K562 (cell line): ENCODE measurements around the gene ADD1.

Source experiments
- ASH1L ChIP-seq: fragments of 450-650 bp; IDR thresholded peaks from 2 replicates; pipeline ENCODE4 v1.6.1; 2018; ENCODE audit warnings: borderline replicate concordance, mild to moderate bottlenecking, low read depth; ENCODE audit not compliant: partially characterized antibody
- HCFC1 ChIP-seq: IDR thresholded peaks from 2 replicates; pipeline ENCODE4 v1.6.1; 2012; ENCODE audit warnings: low read depth, low read length, improper control_type of control experiment
- MAX ChIP-seq: sonication (generic); formaldehyde crosslinking; IDR thresholded peaks from 2 replicates; pipeline ENCODE4 v1.9.0; 2022; ENCODE audit warnings: mild to moderate bottlenecking, missing genetic modification reagents
- NFIC ChIP-seq: fragments of 450-650 bp; IDR thresholded peaks from 2 replicates; pipeline ENCODE4 v1.6.1; 2017; ENCODE audit warnings: mild to moderate bottlenecking, inconsistent platforms
- SIN3A ChIP-seq, 2 experiments: fragments of 150-350 bp in 1 of 2; IDR thresholded peaks; 2 replicates each; pipeline ENCODE4 v1.6.1; 2011 to 2016; ENCODE audit warnings: borderline replicate concordance in 2 of 2, low read depth in 2 of 2, low read length in 2 of 2, mild to moderate bottlenecking in 2 of 2, moderate library complexity in 2 of 2; ENCODE audit not compliant: control insufficient read depth in 1 of 2
- SRF ChIP-seq, 2 experiments: fragments of 250-450, 450-650 bp in 1 of 2; sonication (Bioruptor Pico) in 1 of 2; sonication (generic) in 1 of 2; formaldehyde crosslinking; IDR thresholded peaks; 2 replicates each; pipeline versions ENCODE4 v1.5.0 to v1.5.1; 2020 to 2022; ENCODE audit warnings: mild to moderate bottlenecking in 1 of 2, missing genetic modification reagents in 1 of 2

GRCh38 chr4:2870082-2870481, 26.4 kb downstream of the ADD1 start:
- TF ChIP-seq SIN3A (IDR thresholded peaks at IDR 0.05; ENCODE audit: borderline replicate concordance in 2 of 2, control insufficient read depth in 1 of 2, low read depth in 2 of 2, low read length in 2 of 2) (no peak), ASH1L (no peak), HCFC1 (no peak), MAX (no peak), SRF (CRISPR knock-in tag; IDR thresholded peaks at IDR 0.05) (no peak), NFIC (no peak)
